T-helper 1 cell treated with Interleukin-12 subunit alpha and Interleukin-12 subunit beta and Interleukin-4 antibody, amounts not matched to agents 30 ng/mL and 1 ng/mL, for 36 hours (primary cell): Measurements from ENCODE around the gene PPM1H. TPM values are rescaled to one million over a fixed set of nuclear protein-coding genes. Genes with fewer than 3 reads are reported as not detected.
"Not testable (repeated sequence)": the region's sequence is repeated elsewhere in the genome, so short reads cannot be mapped to it uniquely, and the experiment has no call there.

Source experiments
- intact Hi-C: fragments of 100-400 bp; cut with micrococcal nuclease; formaldehyde crosslinking; loops from one replicate; pipeline ENCODE4 v1.15.1; 2024
- total RNA-seq: library from RNA; stranded (reverse); gene quantifications from 2 replicates; pipeline ENCODE4 v1.2.3, GENCODE V29; 2022

PPM1H gene, protein sequence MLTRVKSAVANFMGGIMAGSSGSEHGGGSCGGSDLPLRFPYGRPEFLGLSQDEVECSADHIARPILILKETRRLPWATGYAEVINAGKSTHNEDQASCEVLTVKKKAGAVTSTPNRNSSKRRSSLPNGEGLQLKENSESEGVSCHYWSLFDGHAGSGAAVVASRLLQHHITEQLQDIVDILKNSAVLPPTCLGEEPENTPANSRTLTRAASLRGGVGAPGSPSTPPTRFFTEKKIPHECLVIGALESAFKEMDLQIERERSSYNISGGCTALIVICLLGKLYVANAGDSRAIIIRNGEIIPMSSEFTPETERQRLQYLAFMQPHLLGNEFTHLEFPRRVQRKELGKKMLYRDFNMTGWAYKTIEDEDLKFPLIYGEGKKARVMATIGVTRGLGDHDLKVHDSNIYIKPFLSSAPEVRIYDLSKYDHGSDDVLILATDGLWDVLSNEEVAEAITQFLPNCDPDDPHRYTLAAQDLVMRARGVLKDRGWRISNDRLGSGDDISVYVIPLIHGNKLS
- 0.24 TPM in 1 of 2 replicates, not detected in the other for total RNA-seq

DNA sequence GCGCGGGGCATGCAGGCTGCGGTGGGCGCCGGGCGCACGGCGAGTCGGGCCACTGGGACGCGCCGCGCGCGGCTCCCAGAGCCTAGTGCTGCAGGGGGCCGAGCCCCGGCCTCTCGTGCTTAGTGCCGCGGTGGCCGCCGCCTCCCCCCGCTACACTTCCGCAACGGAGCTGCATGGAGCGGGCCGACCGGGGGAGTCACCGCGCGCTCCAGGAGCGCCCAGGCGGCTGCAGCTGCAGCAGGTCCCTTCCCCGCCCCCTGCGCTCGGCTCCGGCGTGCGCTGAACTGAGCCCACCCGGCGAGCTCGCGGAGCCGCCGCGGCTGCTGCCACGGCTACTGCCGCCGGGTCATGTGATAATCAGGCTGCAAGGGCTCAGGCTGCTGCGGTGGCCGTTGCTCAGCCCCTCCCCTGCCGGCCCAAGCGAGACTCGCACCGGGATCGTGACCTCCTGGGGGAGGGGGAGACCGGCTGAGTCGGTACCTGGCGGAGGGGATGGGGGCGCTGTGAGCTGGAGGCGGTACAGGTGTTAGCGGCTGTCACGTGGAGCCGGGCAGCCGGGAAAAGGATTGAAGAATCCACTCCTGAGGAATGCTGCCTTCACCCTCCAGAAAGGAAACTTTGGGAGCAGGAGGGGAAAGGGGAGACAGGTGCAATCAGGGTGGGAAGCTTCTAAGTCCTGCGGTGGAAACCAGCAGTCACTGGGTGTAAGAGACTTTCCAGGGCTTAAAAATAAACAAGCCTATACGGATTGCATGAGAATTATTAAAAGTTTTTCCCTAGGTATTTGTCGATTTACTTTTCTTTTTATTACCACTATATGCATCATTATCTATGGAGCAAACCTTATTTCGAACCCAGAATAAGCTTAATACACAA, at the start of gene PPM1H:
Gene PPM1H, minus strand, starts transcription at position 352 of the 876 bp plus-strand sequence. CDS start 414 bp downstream, outside the sequence.
- intact Hi-C loops: no loop called here

DNA sequence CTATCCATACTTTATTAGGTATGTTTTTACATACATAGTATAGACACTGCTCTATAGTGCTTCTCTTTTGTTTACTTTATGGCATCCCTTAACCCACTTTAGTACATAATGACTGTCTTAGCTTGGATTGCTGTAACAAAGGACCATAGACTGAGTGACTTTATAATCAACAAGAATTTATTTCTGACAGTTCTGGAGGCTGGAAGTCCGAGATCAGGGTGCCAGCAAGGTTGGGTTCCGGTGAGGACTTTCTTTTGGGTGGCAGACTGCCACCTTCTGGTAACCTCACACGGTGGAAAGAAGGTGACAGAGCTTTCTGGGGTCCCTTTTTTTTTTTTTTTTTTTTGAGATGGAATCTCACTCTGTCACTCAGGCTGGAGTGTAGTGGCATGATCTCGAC, 48.6 kb upstream of the PPM1H start:
- intact Hi-C loops: no loop called here

DNA sequence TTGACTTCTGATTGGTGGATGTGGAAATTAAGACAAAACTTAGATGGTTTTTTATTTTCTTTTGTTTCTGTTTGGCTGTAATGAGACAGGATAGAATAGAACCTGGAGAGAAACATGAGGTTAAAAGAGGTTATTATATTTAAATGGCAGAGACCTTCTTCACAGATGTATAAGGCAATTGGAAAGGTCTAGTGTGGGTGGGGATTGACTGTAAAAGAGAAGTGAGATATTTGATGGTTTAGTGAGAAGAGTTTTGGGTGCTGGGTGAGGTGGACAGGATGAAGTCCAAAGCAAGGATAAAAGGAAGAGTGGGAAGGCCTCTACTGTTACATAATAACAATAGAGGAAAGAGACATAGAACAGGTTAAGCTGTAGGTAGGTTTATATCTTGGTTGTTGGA, 43.8 kb upstream of the PPM1H start:
- intact Hi-C loops: no loop called here

DNA sequence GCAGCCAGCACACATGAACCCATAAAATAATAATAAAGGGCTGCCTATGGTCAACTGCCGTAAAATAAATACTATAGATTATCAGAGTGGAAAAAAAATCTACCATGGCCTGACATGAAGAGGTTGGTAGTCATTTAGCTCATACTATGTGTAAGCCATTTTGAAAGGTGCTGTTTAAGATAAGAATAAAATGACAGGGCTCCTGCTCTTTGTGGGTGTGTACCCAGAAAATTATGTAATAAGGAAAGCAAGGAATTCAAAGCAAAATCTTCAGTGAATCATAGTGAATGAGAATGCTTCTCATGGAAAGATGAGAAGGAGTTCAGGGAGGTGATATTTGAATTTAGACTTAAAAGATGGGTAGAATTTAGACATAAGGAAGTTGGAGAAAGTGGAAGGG, 42.9 kb upstream of the PPM1H start:
- intact Hi-C loops: no loop called here

DNA sequence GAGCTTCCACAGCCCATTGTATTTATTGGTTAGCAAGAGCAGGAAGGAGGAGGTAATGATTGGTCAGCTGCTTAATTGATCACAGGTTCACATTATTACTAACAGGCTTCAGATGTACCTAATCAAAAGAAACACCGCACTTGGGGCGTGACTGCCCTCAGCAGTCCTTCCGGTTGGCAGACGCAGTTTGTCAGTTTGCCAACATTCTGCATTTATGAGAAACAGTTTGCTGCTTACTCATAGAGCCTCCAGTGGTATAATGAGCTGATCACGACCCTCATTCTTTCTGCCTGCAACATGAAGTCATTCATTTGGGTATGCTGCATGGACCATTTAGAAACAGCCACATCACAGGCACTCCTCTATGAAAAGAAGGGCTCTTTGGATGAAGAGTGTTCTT, 42.5 kb upstream of the PPM1H start:
- intact Hi-C loops: no loop called here

DNA sequence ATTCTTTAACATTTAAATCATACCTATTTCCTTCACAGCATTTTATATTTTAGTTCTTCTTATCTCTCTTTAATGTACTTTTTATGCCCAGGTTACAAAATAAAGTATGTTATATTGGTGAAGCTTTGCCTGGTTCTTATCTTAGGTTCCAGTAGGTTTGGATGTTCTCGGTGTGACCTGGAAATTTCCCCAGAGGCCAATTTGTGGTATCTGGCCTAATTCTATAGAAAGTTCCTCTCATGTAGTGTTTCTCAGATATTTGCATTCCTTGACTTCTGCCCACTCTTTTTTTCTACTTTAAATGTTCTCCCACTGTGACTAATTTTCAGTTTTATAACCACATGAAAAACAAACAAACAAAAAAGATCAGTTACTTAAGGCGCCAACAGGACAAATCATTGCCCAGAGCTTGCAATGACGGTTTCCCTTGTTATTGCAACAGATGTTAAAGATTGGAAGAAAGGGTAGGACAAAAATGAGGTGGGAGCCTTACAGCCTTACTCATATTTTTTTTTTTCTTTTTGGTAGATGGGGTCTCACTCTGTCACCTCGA, 41.2 kb upstream of the PPM1H start:
- intact Hi-C loops: no loop called here

DNA sequence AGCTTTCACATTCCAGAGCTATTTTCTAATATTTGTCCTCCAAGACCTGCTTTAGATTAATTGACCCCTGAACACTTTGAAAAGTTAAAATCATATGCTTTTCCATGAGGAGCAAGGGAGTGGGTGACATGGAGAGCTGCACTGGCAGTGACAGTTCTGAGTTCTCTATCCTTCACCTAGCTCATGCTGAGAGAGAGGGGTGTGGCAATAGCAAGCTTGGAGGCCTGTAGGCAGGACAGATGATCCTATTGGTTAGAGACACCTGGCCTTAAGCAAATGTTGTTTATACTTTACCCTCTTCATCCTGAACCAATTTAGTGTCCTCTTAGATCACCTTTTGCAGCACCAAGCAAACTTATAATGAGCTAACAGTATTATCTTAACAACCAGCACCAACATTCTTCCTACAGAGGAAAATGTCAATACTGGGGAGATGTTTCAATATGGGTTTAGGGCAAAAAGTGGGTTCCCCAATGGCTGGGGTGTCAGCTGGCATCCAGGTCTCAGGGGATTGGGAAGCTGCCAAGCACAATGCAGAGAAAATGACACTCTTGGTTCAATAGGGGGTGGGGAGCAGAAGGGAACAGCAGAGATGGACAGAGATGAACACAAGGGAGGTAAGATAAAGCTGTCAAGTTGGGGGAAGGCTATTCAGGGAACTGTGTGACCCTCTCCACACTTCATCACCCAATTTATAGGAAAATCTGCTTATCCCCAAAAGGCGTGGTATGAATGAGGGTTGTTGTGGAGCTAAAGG, 37.0 kb upstream of the PPM1H start:
- intact Hi-C loops: no loop called here

DNA sequence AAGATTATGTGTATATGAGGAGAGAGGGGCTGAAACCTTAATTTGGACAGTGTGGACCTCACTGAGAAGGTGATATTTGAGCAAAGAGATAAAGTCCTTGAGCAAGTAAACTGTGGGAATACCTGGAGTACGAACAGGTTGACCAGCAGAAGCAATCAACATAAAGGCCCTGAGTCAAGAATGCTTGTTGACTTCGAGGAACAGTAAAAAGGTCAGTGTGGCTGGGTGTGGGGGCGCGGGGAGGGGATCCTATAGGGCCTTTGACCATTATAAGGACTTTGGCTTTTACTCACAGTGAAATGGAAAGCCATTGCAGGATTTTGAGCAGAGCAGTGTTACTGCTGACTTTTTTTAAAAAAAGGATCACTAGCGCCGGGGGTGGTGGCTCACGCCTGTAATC, 34.7 kb upstream of the PPM1H start:
- intact Hi-C loops: no loop called here

DNA sequence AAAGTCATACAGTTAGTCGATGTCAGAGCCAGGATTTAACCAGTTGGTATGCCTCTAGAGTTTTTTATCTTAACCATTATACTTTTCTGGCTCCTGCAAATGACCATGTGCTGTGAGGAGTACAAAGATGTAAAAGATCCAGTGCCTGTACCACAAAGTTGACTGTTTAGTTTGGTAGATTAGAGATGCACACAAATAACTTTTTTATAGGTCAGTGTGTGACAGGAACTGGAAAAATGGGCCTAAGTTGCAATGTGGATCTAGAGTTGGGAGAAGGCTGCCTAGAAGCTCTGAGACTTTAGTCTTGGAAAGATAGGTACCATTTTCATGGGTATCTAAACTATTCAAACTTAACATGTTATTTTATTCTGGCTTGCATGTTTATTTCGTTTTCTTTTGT, 32.8 kb upstream of the PPM1H start:
- intact Hi-C loops: no loop called here

DNA sequence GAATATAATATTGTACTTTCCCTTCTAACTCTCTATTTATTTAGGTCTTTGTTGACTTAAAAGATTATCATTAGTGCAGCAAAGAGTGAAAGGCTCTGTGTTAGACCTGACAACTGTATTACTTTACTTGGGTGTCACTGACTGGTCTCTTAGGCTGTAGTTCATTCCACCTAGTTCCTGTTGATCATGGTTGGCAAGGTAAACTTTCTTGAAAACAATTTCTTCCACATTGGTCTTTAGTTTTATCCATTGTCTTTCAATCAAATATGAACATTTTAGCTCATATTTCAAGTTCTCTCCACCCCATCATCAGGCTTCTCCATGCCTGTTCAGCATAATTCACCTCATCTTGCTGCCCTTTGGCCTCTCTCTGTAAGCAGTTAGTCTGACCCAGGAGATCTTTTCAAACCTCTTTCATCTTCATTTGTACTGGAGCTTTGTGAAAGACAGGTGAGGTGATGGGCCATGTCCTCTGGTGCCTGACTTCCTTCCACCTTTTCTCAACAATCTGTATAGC, 32.1 kb upstream of the PPM1H start:
- intact Hi-C loops: no loop called here

DNA sequence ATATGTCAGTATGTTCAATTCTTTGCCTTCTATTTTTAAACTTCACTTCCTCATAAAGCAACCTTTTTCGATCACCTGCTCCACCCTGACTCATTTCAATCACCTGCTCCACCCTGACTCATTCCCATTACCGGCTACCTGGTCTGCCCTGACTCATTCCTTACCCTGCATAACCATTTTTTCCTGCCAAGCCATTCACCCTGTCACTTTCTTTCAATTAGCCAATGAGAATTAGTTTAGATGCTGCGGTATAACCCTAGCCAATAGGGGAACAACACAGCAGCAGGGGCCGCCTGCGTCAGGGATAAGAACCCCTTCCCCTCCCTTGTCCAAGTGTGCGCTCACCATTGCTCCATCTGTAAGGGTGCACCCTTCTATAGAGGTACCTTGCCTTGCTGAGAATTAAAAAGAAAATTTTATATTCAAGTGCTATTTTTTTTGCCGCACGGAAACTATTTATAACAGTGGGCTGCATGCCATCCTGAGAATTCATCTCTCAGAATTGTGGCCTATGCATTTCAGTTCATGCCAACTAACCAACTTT, 31.6 kb upstream of the PPM1H start:
- intact Hi-C loops: not testable (repeated sequence)

DNA sequence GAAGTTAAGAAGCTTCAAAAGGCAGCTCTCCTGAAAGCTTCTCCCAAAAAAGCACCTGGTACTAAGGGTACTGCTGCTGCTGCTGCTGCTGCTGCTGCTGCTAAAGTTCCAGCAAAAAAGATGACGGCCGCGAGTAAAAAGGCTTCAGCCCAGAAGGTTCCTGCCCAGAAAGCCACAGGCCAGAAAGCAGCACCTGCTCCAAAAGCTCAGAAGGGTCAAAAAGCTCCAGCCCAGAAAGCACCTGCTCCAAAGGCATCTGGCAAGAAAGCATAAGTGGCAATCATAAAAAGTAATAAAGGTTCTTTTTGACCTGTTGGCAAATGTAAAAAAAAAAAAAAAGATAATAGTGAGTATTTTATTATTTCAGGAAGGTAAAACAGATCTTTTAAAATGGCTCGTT, 30.8 kb upstream of the PPM1H start:
- intact Hi-C loops: not testable (repeated sequence)

DNA sequence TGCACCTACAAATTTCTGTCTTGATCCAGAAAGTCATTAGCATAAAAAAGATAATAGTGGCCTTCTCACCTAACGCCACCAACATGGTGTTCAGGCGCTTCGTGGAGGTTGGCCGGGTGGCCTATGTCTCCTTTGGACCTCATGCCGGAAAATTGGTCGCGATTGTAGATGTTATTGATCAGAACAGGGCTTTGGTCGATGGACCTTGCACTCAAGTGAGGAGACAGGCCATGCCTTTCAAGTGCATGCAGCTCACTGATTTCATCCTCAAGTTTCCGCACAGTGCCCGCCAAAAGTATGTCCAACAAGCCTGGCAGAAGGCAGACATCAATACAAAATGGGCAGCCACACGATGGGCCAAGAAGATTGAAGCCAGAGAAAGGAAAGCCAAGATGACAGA, 30.3 kb upstream of the PPM1H start:
- intact Hi-C loops: not testable (repeated sequence)

DNA sequence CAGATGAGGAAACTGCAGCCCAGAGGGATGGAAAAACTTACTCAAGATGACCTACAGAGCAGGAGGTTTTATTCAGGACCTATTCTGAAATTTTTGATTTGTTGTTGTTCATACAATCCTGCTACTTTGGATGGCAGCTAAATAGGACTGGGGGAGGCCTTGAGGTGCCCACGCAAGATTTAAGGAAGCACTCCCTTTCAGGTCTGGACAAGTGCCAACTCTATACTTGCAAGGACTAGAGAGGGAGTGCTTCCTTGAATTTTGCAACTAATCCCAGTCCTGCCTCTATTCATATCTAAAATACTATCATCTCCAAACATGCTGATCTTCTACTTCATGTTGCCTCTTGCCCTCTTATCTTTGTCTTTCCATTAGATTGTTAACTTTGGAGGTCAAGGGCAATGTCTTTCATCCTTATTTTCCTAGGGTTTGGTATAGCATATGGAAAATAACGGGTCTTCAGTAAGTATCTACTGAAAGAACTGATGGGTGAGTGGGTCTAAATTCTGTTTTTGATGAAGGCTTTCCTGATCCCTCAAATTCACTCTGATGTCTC, 28.6 kb upstream of the PPM1H start:
- intact Hi-C loops: no loop called here

DNA sequence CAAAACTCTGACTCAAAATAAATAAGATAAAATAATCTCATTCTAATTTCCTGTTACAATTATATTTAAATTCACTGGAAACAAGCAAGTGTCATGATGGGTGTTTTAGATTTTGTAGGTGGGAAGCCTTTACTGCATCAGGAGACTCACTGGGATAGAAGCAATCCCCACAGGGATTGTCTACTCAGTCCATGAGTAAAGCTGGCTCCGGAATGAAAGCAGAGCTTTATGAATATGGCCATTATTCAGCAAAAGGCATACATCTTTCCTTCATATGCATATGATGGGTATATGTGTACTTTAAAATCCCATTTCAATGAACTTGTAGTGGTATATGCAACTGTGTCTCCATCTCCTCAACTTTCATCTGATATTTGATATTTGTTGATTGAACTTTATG, 25.4 kb upstream of the PPM1H start:
- intact Hi-C loops: no loop called here

DNA sequence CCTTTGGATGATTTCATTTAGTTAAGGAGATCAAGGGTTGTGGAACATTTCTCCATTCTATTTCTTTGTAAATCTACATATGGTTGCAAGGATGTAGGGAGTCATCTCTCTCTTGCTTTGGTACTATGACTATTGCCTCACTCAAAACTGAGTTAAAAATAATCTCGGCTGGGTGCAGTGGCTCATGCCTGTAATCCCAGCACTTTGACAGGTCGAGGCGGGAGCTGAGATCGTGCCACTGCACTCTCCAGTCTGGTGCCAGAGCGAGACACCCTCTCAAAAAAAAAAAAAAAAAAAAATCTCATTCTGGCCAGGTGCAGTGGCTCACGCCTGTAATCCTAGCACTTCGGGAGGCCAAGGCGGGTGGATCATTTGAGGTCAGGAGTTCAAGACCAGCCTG, 24.8 kb upstream of the PPM1H start:
- intact Hi-C loops: no loop called here

DNA sequence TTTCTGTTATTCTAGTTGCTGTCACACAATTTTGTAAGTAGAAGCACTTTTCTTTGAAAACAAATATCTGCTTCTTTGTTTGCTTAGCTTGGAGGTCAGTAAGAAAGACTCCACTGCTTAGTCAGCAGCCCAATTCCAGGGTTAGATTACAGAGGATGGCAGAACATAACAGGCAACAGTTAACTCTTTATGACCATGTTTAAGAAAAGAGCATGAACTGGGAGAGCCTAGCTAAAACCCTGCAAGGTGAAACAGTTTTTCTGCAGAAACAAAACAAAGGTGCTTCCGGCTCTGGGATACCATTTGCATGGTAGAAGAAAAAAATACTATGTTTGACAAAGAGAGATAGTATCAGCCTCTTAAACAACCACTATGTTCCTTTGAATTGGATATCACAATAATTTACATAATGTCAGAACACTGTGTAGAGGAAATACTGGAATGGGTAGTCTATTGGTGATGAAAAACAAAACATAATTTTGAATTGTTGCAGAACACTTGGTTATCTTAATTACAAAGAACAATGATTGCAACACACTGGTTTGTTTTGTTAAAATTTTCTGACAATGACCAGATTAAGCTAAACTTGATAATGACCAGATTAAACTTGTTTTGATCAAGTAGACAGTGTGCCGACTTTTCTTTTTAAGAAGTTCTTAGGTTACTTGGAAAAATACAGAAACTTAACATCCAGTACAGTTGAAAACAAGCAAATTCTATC, 22.4 kb upstream of the PPM1H start:
- intact Hi-C loops: no loop called here

DNA sequence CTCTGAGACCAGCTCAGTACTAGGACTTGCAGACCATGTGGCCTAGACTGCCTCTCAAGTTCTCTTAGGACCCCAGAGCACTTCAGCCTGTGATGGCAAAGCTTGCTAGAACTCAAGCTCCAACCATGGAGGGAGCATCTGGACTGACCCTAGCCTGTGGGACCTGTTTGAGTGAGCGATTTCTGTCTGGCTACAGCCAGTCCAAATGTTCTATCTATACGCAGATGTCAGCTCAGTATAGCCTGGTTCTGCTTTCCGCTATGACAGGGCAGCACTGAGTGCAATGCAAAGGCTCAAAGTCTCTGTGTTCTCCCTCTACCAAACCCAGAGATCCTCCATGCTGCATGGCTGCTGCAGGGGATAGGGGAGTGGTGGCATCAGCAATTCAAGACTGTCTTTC, 20.7 kb upstream of the PPM1H start:
- intact Hi-C loops: no loop called here

DNA sequence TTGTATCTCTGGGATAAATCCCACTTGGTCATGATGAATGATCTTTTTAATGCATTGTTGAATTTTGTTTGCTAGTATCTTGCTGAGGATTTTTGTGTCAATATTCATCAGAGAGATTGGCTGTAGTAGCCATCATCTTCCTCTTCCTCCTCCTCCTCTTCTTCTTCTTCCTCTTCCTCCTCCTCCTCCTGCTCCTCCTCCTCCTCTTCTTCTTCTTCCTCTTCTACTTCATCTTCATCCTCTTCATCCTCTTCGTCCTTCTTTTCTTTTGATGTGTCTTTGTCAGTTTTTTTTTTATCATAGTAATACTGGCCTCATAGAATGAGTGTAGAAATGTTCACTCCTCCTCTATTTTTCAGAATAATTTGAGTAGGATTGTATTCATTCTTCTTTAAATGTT, 15.4 kb upstream of the PPM1H start:
- intact Hi-C loops: no loop called here

DNA sequence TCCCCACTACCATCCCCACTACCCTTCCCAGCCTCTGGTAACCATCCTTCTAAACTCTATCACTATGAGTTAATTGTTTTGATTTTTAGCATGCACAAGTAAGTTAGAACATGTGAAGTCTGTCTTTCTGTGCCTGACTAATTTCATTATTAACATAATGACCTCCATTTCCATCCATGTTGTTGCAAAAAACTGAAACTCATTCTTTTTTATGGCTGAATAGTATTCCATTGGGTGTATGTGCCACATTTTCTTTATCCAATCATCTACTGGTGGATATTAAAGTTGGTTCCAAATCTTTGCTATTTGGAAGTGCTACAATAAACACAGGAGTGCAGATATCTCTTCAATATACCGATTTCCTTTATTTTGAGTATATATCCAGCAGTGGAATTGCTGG, 13.2 kb upstream of the PPM1H start:
- intact Hi-C loops: no loop called here
